GDM1 (cell line): ENCODE data around the gene MARVELD3.
"Not testable (repeated sequence)": the region's sequence is repeated elsewhere in the genome, so short reads cannot be mapped to it uniquely, and the experiment has no call there.

ENCODE experiments used
- DNase-seq: peaks from one replicate; lab custom pipeline; 2025; lab: John Stamatoyannopoulos, UW

The MARVELD3 gene

DNA sequence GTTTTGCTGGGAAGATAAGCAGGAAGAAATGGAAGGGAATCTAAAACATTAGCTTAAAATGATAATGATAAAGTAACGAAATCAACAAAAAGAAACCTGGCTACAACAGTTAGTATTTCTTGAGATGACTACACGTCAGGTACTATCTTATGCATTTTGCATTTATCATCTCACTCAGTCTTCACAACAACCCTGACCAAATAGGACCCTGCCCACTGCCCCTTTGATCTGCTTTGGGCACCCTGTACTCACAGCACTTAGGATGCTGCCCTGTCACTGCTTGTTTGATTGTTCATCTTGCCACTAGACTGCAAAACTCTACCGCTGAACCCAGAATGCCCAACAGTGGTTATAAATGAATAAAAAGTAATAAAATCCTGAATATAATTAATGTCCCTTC is 45.2 kb downstream of the MARVELD3 start:
- no peak for DNase-seq

DNA sequence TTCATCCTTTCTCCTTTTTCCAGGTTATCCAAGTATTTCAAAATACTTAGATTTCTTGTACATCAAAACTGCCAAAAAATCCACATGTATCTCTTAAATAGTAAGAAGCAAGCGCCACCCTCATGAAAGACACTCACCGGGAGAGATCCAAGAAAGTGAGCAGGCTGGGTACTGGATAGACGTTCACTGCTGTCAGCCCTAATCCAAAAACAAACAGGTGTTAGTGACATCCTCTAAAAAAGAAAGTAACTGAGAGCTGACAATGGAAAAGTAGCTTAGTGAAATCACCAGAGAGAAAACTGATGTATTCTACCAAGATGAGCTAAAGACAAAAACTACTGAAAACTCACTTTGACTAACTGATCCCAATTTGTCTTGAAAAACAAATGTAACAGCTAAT is 46.1 kb downstream of the MARVELD3 start:
- no peak for DNase-seq

DNA sequence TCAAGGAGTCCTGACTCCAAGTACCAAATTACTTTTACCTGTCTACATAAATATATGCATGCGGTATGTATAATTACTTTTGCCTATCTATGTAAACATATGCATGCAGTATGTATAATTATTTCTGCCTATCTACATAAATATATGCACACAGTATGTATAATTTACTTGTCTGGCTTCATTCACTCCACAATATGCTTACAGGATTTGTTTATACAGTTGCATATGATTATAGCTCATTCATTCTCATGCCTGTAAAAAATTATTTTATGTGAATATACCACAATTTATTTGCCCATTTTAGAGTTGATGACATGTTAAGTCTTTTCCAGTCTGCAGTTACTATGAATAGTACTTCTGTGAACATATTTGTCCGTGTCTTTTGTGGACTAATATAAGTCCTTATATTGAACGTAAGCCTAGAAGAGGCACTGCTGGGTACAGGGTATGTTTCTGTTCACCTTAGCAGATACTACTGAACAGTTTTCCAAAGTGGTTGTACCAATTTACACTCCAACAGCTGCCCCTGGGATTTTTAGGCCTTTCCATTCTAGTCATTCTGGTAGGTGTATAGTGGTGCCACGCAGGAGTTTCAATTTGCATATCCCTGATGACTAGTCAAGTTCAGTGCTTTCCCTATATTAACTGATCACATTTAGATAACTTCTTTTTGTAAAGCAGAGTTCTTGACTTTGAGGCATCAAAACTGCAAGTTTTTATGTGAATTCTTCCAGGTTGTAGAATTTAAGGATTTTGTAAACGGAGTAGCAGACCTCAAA is 47.0 kb downstream of the MARVELD3 start:
- DNase-seq, result no peak

DNA sequence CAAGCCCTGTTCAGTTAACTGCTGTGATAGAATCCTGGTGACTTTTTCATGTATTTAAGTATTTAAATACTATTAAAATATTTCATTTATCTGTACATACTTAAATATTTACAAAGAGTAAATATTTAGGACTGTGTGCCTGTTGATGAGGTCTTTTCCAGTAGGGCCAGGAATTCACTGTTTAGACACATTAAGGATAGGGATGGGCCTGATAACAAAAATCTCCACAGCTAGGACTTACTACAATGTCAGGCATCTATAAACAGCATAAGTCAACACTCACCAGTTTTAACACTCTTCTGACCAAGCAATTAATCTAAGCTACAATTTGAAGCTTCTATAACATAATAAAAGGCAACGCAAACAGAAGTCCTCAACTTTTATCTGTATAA is 47.6 kb downstream of the MARVELD3 start:
- DNase-seq, result no peak

- no peak for DNase-seq
Measured at GRCh38 chr16:71674229-71674628, 48.2 kb downstream of the MARVELD3 start.

DNA sequence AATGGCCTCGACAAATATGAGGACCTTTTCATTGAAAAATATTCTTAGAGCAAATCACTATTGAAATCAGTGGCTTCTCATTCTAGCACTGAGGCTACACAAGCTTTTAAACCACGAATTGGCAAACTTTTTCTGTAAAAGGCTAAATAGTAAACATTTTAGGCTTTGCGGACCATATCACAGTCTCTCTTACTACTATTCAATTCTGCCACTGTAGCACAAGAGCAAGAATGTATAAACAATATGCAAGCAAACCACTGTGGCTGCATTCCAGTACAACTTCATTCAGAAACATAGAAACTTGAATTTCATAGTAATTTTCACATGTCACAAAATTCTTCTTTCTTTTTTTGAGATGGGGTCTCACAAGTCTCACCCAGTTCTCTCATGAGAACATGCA is 49.4 kb downstream of the MARVELD3 start:
- no peak for DNase-seq

DNA sequence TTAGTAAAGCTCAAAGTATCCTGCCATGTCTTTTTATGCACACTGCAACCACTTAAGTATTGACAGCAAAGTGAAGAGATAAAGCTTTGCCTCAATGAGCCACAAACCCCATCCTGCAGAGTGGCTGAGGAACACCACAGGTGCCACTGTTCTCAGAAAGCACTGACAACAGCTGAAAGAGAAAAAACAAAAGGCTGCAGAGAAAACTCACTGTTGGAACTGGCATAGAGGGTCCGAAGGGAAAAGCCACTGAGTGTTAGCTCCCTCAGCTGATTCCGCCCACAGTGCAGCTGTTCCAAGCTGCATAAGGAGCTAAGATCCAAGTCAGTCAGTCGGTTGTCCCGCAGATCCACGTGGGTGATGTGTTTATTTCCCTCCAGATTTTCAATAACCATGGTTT is 50.3 kb downstream of the MARVELD3 start:
- DNase-seq, result no peak

DNA sequence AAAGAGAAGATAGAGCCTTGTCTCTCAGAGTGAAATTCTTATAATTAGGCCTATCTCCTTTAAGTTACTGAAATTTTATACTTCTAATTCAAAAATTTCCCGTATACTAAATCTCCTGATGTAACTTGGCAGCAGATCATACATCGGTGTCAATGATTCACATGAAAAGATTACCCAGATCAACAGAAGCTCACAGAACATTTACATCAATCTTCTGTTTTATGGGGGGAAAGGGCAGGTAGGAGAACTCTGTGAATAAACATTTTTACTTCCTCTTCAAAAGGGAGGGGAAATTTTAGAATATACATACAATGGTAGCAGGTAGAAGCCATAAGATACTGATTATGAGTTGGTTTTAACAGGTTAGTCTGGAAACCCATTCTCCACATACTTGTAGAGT is 55.4 kb downstream of the MARVELD3 start:
- no peak for DNase-seq

DNA sequence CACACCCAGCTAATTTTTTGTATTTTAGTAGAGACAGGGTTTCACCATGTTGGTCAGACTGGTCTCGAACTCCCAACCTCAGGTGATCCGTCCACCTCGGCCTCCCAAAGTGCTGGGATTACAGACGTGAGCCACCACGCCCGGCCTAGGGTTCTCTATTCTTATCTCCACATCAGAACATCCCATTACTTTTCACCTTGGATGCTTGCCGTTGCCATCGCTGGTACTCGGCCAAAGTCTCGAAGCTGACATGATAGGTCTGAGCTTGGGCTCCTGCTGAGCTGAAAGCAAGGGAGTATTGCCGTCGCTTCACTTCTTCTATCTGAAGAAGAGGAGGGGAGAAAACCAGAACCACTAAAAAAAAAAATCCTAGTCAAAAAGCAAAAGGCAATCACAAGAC is 58.3 kb downstream of the MARVELD3 start:
- DNase-seq, result not testable (repeated sequence)
